ENCODE measurements around the gene TBC1D4.

- TF ChIP-seq CTCF (IDR thresholded peaks at IDR 0.05): no peak
- no peak for TF ChIP-seq ZFX (IDR thresholded peaks at IDR 0.05; ENCODE audit: borderline replicate concordance)
Observed at GRCh38 chr13:75356421-75356820, 125.5 kb downstream of the TBC1D4 start.

Data from 22Rv1 (cell line).